Measurements from ENCODE around the gene NAAA. TPM values are rescaled to one million over a fixed set of nuclear protein-coding genes. Genes with fewer than 3 reads are reported as not detected.

NAAA gene
- polyA plus RNA-seq, 1 of the 3 experiments (the other 2 are of a cell fraction): 3.5 TPM

- H3K27ac ChIP-seq (ENCODE audit: low read depth in 2 of 2, low read length in 1 of 2): no peak overlapping the region
- WGBS (ENCODE audit: low lambda C conversion rate): 93% methylated on average over 4 of the region's 4 CpGs
- peaks cover 0 to 3% of the 10 kb centered on the region in 2 experiments; a peak in 1 of 4 replicates for H3K4me1 ChIP-seq (ENCODE audit: control insufficient read depth in 1 of 2, insufficient read depth in 2 of 2, low read depth in 1 of 2, low read length in 1 of 2)
- H3F3A ChIP-seq (replicated peaks; ENCODE audit: insufficient read depth): peaks cover 2% of the 10 kb centered on the region
- H2AFZ ChIP-seq (ENCODE audit: low read depth): no peak overlapping the region
- POLR2A ChIA-PET: no interaction called here
- no peak overlapping the region for H3K4me3 ChIP-seq (ENCODE audit: low read depth in 2 of 2, low read length in 1 of 2)
- DNase-seq: no peak
- H3K4me2 ChIP-seq: no peak overlapping the region
- no peaks in the 10 kb centered on the region for H3K9me3 ChIP-seq
- CTCF ChIA-PET: interaction anchor here (1.2 kb wide), 1 partner anchor 15 kb away, joined by 5 read pairs; no protein-coding TSS in a partner anchor
- H3K9ac ChIP-seq: no peak overlapping the region
- no peaks in the 10 kb centered on the region for H3K9me2 ChIP-seq
- TF ChIP-seq USF1 (IDR thresholded peaks at IDR 0.05; ENCODE audit: borderline replicate concordance, low read depth): no peak
- no peak for TF ChIP-seq CTCF (IDR thresholded peaks at IDR 0.05)
- no peak for TF ChIP-seq MXI1 (IDR thresholded peaks at IDR 0.05; ENCODE audit: low read depth, low read length)
- H3K36me3 ChIP-seq (replicated peaks in 1 of 2; ENCODE audit: control insufficient read depth in 1 of 2, insufficient read depth in 2 of 2, low read length in 1 of 2): peaks cover 44 to 58% of the 10 kb centered on the region in 2 experiments
- no peaks in the 10 kb centered on the region for H3K27me3 ChIP-seq (ENCODE audit: insufficient read depth)
- peaks cover 44% of the 10 kb centered on the region for H3K79me2 ChIP-seq (ENCODE audit: insufficient read depth)
- peaks cover 21% of the 10 kb centered on the region for H4K20me1 ChIP-seq (ENCODE audit: insufficient read depth)
These were observed 39.8 kb upstream of the NAAA start for GRCh38 chr4:75980576-75980975.

GRCh38 chr4:75976177-75976576 is 35.4 kb upstream of the NAAA start:
- Histone ChIP-seq H3K27ac (ENCODE audit: low read depth in 2 of 2, low read length in 1 of 2) (no peak overlapping the region), H3K9me3 (no peaks in the 10 kb centered on the region), H3K27me3 (ENCODE audit: insufficient read depth) (no peaks in the 10 kb centered on the region), H3K9ac (no peak overlapping the region), H4K20me1 (ENCODE audit: insufficient read depth) (no peaks in the 10 kb centered on the region), H3K9me2 (no peaks in the 10 kb centered on the region), H2AFZ (ENCODE audit: low read depth) (no peak overlapping the region), H3K4me2 (no peak overlapping the region), H3K79me2 (ENCODE audit: insufficient read depth) (peaks cover 3% of the 10 kb centered on the region; the same call in 1 of the 2 replicates), H3K36me3 (replicated peaks in 1 of 2; ENCODE audit: control insufficient read depth in 1 of 2, insufficient read depth in 2 of 2, low read length in 1 of 2) (peaks cover 64 to 79% of the 10 kb centered on the region in 2 experiments), H3K4me1 (ENCODE audit: control insufficient read depth in 1 of 2, insufficient read depth in 2 of 2, low read depth in 1 of 2, low read length in 1 of 2) (no peaks in the 10 kb centered on the region), H3K4me3 (ENCODE audit: low read depth in 2 of 2, low read length in 1 of 2) (no peak overlapping the region), H3F3A (replicated peaks; ENCODE audit: insufficient read depth) (no peaks in the 10 kb centered on the region)
- no peak for DNase-seq
- WGBS (ENCODE audit: low lambda C conversion rate): 99% methylated on average over 2 of the region's 2 CpGs
- CTCF ChIA-PET: no interaction called here
- POLR2A ChIA-PET: no interaction called here
- TF ChIP-seq TCF12 (IDR thresholded peaks at IDR 0.05) (no peak), FOXM1 (IDR thresholded peaks at IDR 0.05; ENCODE audit: low read depth) (no peak), FOSL2 (IDR thresholded peaks at IDR 0.05; ENCODE audit: borderline replicate concordance, low read depth) (no peak), RXRA (IDR thresholded peaks at IDR 0.05; ENCODE audit: borderline replicate concordance, low read depth) (no peak), EP300 (IDR thresholded peaks at IDR 0.05; ENCODE audit: borderline replicate concordance in 1 of 2, low read depth in 1 of 2, low read length in 1 of 2) (no peak), GABPA (IDR thresholded peaks at IDR 0.05; ENCODE audit: low read depth) (no peak), SIN3A (IDR thresholded peaks at IDR 0.05; ENCODE audit: borderline replicate concordance, low read depth, low read length) (no peak), NRF1 (IDR thresholded peaks at IDR 0.05; ENCODE audit: low read depth, low read length) (no peak)

Data from SK-N-SH (cell line).